HCT116 (cell line): ENCODE results near the gene LRRC10. TPM values are rescaled to one million over a fixed set of nuclear protein-coding genes. Genes with fewer than 3 reads are reported as not detected.

Experiments
- ATAC-seq: fragments of 200-7000 bp; cut with Tn5 transposase; 2 replicates; pipeline ENCODE4 v1.9.1; 2020; ENCODE audit warnings: mild to moderate bottlenecking, moderate library complexity
- BruUV-seq: library from RNA; stranded (reverse); fragments of 400-500 nt; replicated peaks from 2 replicates; lab custom pipeline; 2021; lab: Mats Ljungman, UMichigan
- CTCF ChIA-PET: fragments of 300-600 bp; sonication (Branson Sonifier 250); formaldehyde crosslinking; loops from one replicate; lab custom pipeline; 2021; ENCODE audit warnings: antibody characterized with exemption; lab: Charles Lee
- POLR2A ChIA-PET: fragments of 300-600, 350-600 bp; sonication (Branson Sonifier 250); formaldehyde crosslinking; loops from one replicate; lab custom pipeline; 2021; ENCODE audit warnings: antibody characterized with exemption; lab: Charles Lee
- RAD21 ChIA-PET, 2 experiments: fragments of 300-600 bp; sonication (Branson Sonifier 250); formaldehyde crosslinking; loops; one replicate each; lab custom pipeline; 2023; ENCODE audit warnings: low total read pairs in 2 of 2; ENCODE audit not compliant: uncharacterized antibody in 2 of 2, unreplicated experiment in 2 of 2, low non-redundant PET in 1 of 2; lab: Charles Lee
- DNase-seq: peaks from one replicate; pipeline ENCODE4 v3.0.0-alpha.2; 2010; ENCODE audit warnings: low read depth, low spot score
- H2AFZ ChIP-seq: fragments of 200-600 bp; shearing (Covaris generic), sonication (generic); 2 replicates; pipeline ENCODE4 v1.6.1; 2017; ENCODE audit warnings: low read depth, mixed run types, mixed read lengths, antibody characterized with exemption, low read length; ENCODE audit not compliant: poor library complexity, severe bottlenecking
- H3K27ac ChIP-seq: 2 replicates; pipeline ENCODE4 v1.5.1; 2012; ENCODE audit warnings: low read depth, low read length
- H3K27me3 ChIP-seq: fragments of 200-600 bp; sonication (generic); 2 replicates; pipeline ENCODE4 v1.6.1; 2016; ENCODE audit warnings: mixed run types, low read length, mixed read lengths; ENCODE audit not compliant: insufficient read depth
- H3K36me3 ChIP-seq, 2 experiments: fragments of 200-500 bp in 1 of 2; fragments of 200-600 bp in 1 of 2; sonication (Bioruptor generic) in 1 of 2; sonication (generic) in 1 of 2; 2 replicates each; pipeline versions ENCODE4 v1.5.1 to v1.6.1; 2014 to 2016; ENCODE audit warnings: low read length in 2 of 2, inconsistent platforms in 1 of 2, mixed read lengths in 1 of 2, mixed run types in 1 of 2; ENCODE audit not compliant: insufficient read depth in 2 of 2, control insufficient read depth in 1 of 2
- H3K4me1 ChIP-seq, 2 experiments: fragments of 200-600 bp in 1 of 2; sonication (generic) in 1 of 2; 2 replicates each; pipeline versions ENCODE4 v1.5.1 to v1.6.1; 2012 to 2017; ENCODE audit warnings: low read length in 2 of 2, inconsistent platforms in 1 of 2, mild to moderate bottlenecking in 1 of 2, mixed read lengths in 1 of 2, mixed run types in 1 of 2, moderate library complexity in 1 of 2; ENCODE audit not compliant: insufficient read depth in 2 of 2, control insufficient read depth in 1 of 2
- H3K4me2 ChIP-seq: fragments of 200-600 bp; sonication (generic); 2 replicates; pipeline ENCODE4 v1.6.1; 2017; ENCODE audit warnings: mixed run types, low read length, mixed read lengths
- H3K4me3 ChIP-seq, 2 experiments: fragments of 200-600 bp in 1 of 2; sonication (generic) in 1 of 2; replicated peaks in 1 of 2; 2 replicates each; pipeline ENCODE4 v1.5.1; 2011 to 2016; ENCODE audit warnings: low read length in 2 of 2, control low read depth in 1 of 2, low read depth in 1 of 2, mild to moderate bottlenecking in 1 of 2, mixed read lengths in 1 of 2, mixed run types in 1 of 2
- H3K79me2 ChIP-seq: fragments of 200-600 bp; sonication (generic); 2 replicates; pipeline ENCODE4 v1.6.1; 2017; ENCODE audit warnings: mild to moderate bottlenecking, mixed run types, low read length, moderate library complexity, mixed read lengths; ENCODE audit not compliant: insufficient read depth
- H3K9ac ChIP-seq: fragments of 200-600 bp; sonication (generic); 2 replicates; pipeline ENCODE4 v1.6.1; 2016; ENCODE audit warnings: low read length, mixed read lengths
- H3K9me2 ChIP-seq: fragments of 200-600 bp; sonication (generic), shearing (Covaris generic); 2 replicates; pipeline ENCODE4 v1.6.1; 2017; ENCODE audit warnings: mixed run types, mild to moderate bottlenecking, moderate library complexity; ENCODE audit not compliant: insufficient read depth
- H3K9me3 ChIP-seq, 2 experiments: fragments of 200-500 bp in 1 of 2; fragments of 200-600 bp in 1 of 2; sonication (Bioruptor generic) in 1 of 2; sonication (generic) in 1 of 2; 2 replicates each; pipeline ENCODE4 v1.6.1; 2014 to 2017; ENCODE audit warnings: low read length in 2 of 2, mixed read lengths in 2 of 2, inconsistent platforms in 1 of 2, low read depth in 1 of 2, mild to moderate bottlenecking in 1 of 2, mixed run types in 1 of 2, moderate library complexity in 1 of 2; ENCODE audit not compliant: control insufficient read depth in 1 of 2, insufficient read depth in 1 of 2
- H4K20me1 ChIP-seq: fragments of 200-600 bp; sonication (generic), shearing (Covaris generic); 2 replicates; pipeline ENCODE4 v1.6.1; 2017; ENCODE audit warnings: mixed run types, mild to moderate bottlenecking, moderate library complexity; ENCODE audit not compliant: insufficient read depth
- CEBPB ChIP-seq: IDR thresholded peaks from 2 replicates; pipeline ENCODE4 v1.6.1; 2012; ENCODE audit warnings: low read depth
- CTCF ChIP-seq, 3 experiments: fragments of 200-600 bp in 1 of 3; sonication (generic) in 1 of 3; IDR thresholded peaks in 2 of 3; conservative IDR thresholded peaks in 1 of 3; 2 replicates each; pipeline ENCODE4 v1.5.1; 2012 to 2017; ENCODE audit warnings: low read depth in 2 of 3, low read length in 2 of 3, antibody characterized with exemption in 1 of 3, borderline replicate concordance in 1 of 3, control low read depth in 1 of 3, mild to moderate bottlenecking in 1 of 3, mixed read lengths in 1 of 3, mixed run types in 1 of 3, moderate library complexity in 1 of 3; ENCODE audit not compliant: insufficient read depth in 1 of 3
- EGR1 ChIP-seq: IDR thresholded peaks from 2 replicates; pipeline ENCODE4 v1.6.1; 2012; ENCODE audit warnings: low read depth
- ELF1 ChIP-seq: IDR thresholded peaks from 2 replicates; pipeline ENCODE4 v1.6.1; 2012; ENCODE audit warnings: low read depth, borderline replicate concordance
- JUND ChIP-seq: IDR thresholded peaks from 2 replicates; pipeline ENCODE4 v1.6.1; 2012
- RAD21 ChIP-seq: IDR thresholded peaks from 2 replicates; pipeline ENCODE4 v1.6.1; 2012; ENCODE audit warnings: low read depth, mild to moderate bottlenecking
- SRF ChIP-seq: IDR thresholded peaks from 2 replicates; pipeline ENCODE4 v1.6.1; 2012; ENCODE audit warnings: low read depth
- YY1 ChIP-seq: IDR thresholded peaks from 2 replicates; pipeline ENCODE4 v1.6.1; 2011; ENCODE audit warnings: low read length, low read depth, moderate library complexity, mild to moderate bottlenecking; ENCODE audit not compliant: insufficient replicate concordance; ENCODE audit errors: extremely low read depth
- ZNF274 ChIP-seq: fragments of 200-500 bp; sonication (Bioruptor generic); IDR thresholded peaks from 2 replicates; pipeline ENCODE4 v1.6.1; 2014; ENCODE audit warnings: mild to moderate bottlenecking, low read depth, low read length, inconsistent platforms
- intact Hi-C: fragments of 100-400 bp; cut with micrococcal nuclease; formaldehyde crosslinking; loops from 2 replicates; pipeline ENCODE4 v1.10.0; 2022
- total RNA-seq: library from RNA; stranded (reverse); gene quantifications from one replicate; pipeline ENCODE4 v1.2.1, GENCODE V29; 2021; ENCODE audit not compliant: unreplicated experiment
- TF ChIP-seq, protein P1 (sequence below): IDR thresholded peaks from 2 replicates; pipeline ENCODE4 v1.6.1; 2012
- TF ChIP-seq, protein P2 (sequence below): IDR thresholded peaks from 2 replicates; pipeline ENCODE4 v1.6.1; 2012
- TF ChIP-seq, protein P3 (sequence below): IDR thresholded peaks from 2 replicates; pipeline ENCODE4 v1.6.1; 2012; ENCODE audit warnings: low read depth

Gene LRRC10
- total RNA-seq, 1 experiment from 2014 or later = not detected

DNA sequence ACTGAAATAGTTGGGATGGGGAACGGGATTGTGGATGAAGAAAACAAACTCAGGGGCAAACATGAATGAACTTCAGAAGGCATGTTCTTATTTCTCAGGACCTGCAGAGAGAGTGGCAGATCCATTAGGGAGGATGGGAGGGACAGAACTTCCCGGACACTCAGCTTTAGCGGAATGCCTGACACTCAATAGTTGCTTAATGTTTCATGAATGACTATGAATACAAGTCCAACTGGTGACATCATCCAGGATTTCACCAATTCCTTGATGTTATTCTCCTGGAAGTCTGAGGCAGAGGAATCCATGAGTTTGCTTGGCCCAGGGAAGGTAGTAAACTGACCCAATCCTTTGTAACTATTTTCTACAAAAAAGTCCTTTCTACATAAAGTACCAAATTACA lies 37.8 kb upstream of the LRRC10 start:
- Histone ChIP-seq H3K36me3 (no peaks in the 10 kb centered on the region), H3K27ac (no peak overlapping the region), H3K9ac (no peak overlapping the region), H2AFZ (no peak overlapping the region), H3K9me3 (no peaks in the 10 kb centered on the region)
- no peak for ATAC-seq
- ChIA-PET RAD21 (no interaction called here), POLR2A (no interaction called here)
- no peak for DNase-seq
- no peak for TF ChIP-seq JUND
- no peak for TF ChIP-seq RAD21
- TF ChIP-seq, protein P1, sequence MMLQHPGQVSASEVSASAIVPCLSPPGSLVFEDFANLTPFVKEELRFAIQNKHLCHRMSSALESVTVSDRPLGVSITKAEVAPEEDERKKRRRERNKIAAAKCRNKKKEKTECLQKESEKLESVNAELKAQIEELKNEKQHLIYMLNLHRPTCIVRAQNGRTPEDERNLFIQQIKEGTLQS = no peak
- no peak for TF ChIP-seq CEBPB
- TF ChIP-seq ZNF274 = no peak
- TF ChIP-seq, protein P2, sequence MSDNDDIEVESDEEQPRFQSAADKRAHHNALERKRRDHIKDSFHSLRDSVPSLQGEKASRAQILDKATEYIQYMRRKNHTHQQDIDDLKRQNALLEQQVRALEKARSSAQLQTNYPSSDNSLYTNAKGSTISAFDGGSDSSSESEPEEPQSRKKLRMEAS = no peak
- TF ChIP-seq, protein P3, sequence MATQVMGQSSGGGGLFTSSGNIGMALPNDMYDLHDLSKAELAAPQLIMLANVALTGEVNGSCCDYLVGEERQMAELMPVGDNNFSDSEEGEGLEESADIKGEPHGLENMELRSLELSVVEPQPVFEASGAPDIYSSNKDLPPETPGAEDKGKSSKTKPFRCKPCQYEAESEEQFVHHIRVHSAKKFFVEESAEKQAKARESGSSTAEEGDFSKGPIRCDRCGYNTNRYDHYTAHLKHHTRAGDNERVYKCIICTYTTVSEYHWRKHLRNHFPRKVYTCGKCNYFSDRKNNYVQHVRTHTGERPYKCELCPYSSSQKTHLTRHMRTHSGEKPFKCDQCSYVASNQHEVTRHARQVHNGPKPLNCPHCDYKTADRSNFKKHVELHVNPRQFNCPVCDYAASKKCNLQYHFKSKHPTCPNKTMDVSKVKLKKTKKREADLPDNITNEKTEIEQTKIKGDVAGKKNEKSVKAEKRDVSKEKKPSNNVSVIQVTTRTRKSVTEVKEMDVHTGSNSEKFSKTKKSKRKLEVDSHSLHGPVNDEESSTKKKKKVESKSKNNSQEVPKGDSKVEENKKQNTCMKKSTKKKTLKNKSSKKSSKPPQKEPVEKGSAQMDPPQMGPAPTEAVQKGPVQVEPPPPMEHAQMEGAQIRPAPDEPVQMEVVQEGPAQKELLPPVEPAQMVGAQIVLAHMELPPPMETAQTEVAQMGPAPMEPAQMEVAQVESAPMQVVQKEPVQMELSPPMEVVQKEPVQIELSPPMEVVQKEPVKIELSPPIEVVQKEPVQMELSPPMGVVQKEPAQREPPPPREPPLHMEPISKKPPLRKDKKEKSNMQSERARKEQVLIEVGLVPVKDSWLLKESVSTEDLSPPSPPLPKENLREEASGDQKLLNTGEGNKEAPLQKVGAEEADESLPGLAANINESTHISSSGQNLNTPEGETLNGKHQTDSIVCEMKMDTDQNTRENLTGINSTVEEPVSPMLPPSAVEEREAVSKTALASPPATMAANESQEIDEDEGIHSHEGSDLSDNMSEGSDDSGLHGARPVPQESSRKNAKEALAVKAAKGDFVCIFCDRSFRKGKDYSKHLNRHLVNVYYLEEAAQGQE = no peak
- TF ChIP-seq CTCF (IDR thresholded peaks at IDR 0.05 in 2 of 3, conservative IDR thresholded peaks at IDR 0.05 in 1 of 3; ENCODE audit: borderline replicate concordance in 1 of 3, insufficient read depth in 1 of 3, low read depth in 2 of 3, low read length in 2 of 3) = no peak
- no peak for TF ChIP-seq SRF
- no peak for TF ChIP-seq YY1
- TF ChIP-seq ELF1 = no peak
- no peak for TF ChIP-seq EGR1
- TF ChIP-seq, all 23 proteins: peak for 0
- Histone ChIP-seq H3K79me2 (no peaks in the 10 kb centered on the region), H3K9me2 (no peaks in the 10 kb centered on the region), H3K4me3 (no peak overlapping the region), H3K4me2 (no peak overlapping the region), H3K4me1 (no peaks in the 10 kb centered on the region), H3K27me3 (no peaks in the 10 kb centered on the region), H4K20me1 (no peaks in the 10 kb centered on the region)
- CTCF ChIA-PET = no interaction called here
- BruUV-seq = no TSS peak
- intact Hi-C loops = no loop called here
